ENCODE measurements around the gene PAQR9.

PAQR9 gene

GRCh38 chr3:142947799-142948575 is 15.5 kb downstream of the PAQR9 start:
- DNase-seq = no peak

GRCh38 chr3:142947352-142947751 is 16.1 kb downstream of the PAQR9 start:
- DNase-seq = no peak

GRCh38 chr3:142946861-142947260 is 16.6 kb downstream of the PAQR9 start:
- DNase-seq = no peak

DNA sequence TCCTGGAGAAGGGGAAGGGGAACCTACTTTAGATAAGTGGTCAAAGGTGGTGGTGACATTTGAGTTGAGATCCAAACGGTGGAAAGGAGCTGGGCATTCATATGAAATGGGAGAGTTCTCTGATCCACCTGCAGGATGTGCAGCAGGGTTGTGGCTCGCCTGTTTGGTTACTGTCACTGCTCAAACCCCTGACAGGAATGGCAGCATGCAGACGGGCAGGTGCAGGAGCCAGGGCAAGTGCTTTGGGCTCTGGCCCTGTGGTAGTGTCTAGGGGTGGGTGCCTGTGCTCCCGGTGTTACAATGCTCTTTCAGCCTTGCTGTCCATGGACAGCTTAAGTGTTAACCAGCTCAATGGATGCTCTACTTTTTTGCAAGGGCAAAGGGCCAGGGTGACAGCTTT is 18.5 kb downstream of the PAQR9 start:
- no peak for DNase-seq

DNA sequence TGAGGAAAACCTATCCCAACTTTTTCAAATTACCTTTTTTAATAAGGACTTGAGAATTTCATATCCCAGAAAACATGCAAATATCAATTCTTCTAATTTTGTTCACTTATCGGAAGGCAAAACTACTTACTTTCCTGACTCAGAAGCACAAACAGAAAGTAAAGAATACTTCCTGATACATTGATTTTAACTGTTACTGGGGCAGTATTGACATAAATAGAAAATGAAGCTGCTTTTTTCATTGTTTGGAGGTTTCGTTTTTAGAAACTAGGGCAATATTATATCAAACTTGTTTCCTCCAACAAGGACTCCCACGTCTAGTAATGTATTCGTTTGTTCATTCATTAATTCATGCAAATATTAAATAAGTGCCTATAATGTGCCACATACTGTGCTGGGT is 19.1 kb downstream of the PAQR9 start:
- DNase-seq = no peak

GRCh38 chr3:142943870-142944269 is 19.6 kb downstream of the PAQR9 start:
- DNase-seq = no peak

- DNase-seq = no peak
Measured at GRCh38 chr3:142943349-142943748, 20.1 kb downstream of the PAQR9 start.

- no peak for DNase-seq
Measured at GRCh38 chr3:142941373-142942123, 21.9 kb downstream of the PAQR9 start.

GRCh38 chr3:142940472-142940871 is 23.0 kb downstream of the PAQR9 start:
- DNase-seq = no peak

DNA sequence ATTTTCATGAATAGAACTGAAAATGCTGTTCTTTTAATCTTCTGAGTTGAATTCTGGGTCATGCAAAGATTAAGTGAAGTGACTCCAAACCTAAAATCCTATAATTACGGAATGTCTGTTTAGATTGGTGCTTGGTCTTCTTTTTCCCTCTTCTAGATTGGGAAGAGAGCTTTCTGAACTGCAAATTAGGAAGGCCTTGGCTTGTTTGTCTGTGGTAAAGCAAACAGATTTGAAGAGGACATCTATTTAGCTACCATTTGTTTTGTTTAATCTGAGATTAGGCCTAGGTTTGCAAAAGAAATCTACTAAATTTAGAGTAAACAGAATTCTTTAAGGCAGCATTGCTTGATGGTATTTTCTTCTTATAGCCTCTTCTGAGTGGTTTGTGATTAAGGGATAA is 23.5 kb downstream of the PAQR9 start:
- DNase-seq = no peak

DNA sequence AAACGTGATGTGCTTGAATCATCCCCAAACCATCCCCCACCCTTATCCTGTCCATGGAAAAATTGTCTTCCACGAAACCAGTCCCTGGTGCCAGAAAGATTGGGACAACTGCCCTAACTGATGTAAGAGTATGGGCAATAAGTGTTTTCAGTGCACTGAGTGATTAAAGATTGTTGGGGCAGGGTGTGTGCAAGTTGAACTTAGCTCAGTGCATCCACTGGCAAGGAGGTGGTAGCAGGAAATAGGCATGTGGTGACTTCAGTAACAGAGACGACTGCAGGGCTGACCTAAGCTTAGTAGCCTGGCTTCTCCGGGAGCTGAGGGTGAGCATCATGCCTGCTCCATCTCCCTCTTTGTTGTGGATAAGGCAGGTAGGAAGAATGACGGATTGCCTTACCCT is 27.5 kb downstream of the PAQR9 start:
- DNase-seq = no peak

DNA sequence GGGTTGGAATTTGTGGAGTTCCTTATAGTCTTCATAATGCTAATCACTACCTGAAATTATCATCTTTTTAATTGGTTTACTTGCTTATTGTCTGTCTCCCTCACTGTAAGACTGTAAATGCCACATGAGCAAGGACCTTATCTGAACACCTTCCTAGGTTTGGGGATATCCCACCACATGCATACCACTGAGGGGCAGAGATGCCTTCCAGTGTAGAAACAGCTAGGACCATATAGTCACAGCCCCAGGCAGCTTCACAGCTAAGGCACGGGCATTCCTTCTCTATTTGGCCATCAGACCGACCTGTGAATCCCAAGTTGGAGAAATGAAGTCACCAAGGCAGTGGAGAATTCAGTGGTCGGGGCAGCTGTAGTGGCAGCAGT is 28.6 kb downstream of the PAQR9 start:
- DNase-seq = no peak

GRCh38 chr3:142934128-142934886 is 29.2 kb downstream of the PAQR9 start:
- no peak for DNase-seq

DNA sequence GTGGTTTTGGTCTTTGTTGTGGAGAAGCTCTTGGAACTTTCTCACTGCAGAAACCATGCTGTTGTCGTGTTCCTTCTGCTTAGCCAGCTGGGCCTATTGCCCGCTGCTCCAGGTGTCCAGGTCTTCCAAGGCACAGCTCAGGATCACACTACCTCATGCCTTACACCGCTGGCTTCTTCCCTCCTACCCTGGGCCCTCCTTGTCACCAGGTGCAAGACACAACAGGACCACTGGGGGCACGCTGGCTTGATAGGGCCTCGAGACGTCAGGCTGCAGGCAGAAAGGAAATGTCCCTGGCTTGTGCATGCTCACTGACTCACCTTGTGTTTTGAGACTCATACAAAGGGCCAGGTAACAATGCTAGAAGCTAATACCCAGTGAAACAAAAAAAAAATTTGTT is 32.3 kb downstream of the PAQR9 start:
- no peak for DNase-seq

GRCh38 chr3:142930463-142930862 is 33.0 kb downstream of the PAQR9 start:
- no peak for DNase-seq

DNA sequence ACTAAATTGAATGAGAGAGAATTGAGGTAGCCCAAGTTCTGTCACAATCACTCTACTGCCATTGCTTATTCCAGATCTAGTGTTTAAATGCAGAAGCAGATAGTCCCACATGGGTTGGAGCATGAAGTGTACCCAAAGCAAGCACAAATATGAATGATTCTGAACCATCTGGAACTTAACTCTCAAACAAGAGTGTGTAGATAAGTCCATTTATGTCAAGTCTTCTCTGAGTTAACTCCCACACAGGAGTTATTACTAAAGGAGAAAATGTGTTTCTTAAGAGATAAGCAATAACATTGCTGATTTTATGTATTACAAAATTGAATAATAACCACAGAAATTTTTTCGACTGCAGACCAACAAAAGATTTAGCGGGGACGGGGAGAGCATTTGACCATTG is 33.6 kb downstream of the PAQR9 start:
- DNase-seq = no peak

- no peak for DNase-seq
Measured at GRCh38 chr3:142929109-142929508, 34.4 kb downstream of the PAQR9 start.

GRCh38 chr3:142926368-142926944 is 37.0 kb downstream of the PAQR9 start:
- no peak for DNase-seq

- DNase-seq = no peak
Measured at GRCh38 chr3:142925140-142925539, 38.3 kb downstream of the PAQR9 start.

- no peak for DNase-seq
Measured at GRCh38 chr3:142923694-142924093, 39.8 kb downstream of the PAQR9 start.

GRCh38 chr3:142916605-142917004 is 46.9 kb downstream of the PAQR9 start:
- DNase-seq = no peak

DNA sequence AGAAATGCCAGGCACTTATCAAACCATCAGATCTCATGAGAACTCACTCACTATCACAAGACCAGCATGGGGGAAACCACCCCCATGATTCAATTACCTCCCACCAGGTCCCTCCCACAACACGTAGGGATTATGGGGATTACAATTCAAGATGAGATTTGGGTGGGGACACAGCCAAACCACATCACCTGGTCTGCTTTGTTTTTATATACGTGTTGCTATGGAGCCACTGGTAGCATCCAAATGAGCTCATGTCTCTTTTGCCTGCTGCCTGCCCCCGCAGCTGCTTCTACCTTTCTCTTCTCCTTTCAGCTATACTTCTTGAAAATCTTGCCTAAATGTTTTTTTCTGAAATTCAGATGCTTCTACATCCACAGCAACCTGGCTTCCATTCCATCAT is 47.8 kb downstream of the PAQR9 start:
- no peak for DNase-seq

GRCh38 chr3:142914286-142914811 is 49.1 kb downstream of the PAQR9 start:
- DNase-seq = no peak

All from activated effector memory CD4-positive, alpha-beta T cell treated with Interleukin-2 at 50 U/mL for 16 hours (primary cell).